K562 (cell line): ENCODE data around the gene OR2T10. TPM values are rescaled to one million over a fixed set of nuclear protein-coding genes. Genes with fewer than 3 reads are reported as not detected.

Experiments used
- BRF1 ChIP-seq: IDR thresholded peaks from 3 replicates; pipeline ENCODE4 v1.6.1; 2011; ENCODE audit warnings: borderline replicate concordance, mild to moderate bottlenecking; ENCODE audit not compliant: insufficient read length; ENCODE audit errors: extremely low read depth
- NFE2 ChIP-seq: IDR thresholded peaks from 2 replicates; pipeline ENCODE4 v1.6.1; 2014; ENCODE audit warnings: antibody characterized with exemption, low read depth
- NR4A1 ChIP-seq, 2 experiments: fragments of 250-450 bp in 1 of 2; fragments of 450-650 bp in 1 of 2; sonication (Bioruptor Pico) in 1 of 2; IDR thresholded peaks; 2 replicates each; pipeline versions ENCODE4 v1.4.0 to v1.6.1; 2016 to 2020; ENCODE audit warnings: mild to moderate bottlenecking in 2 of 2, missing compliant biosample characterization in 1 of 2, missing genetic modification characterization in 1 of 2, moderate library complexity in 1 of 2
- PHB ChIP-seq: fragments of 250-450 bp; sonication (Bioruptor Pico); IDR thresholded peaks from 2 replicates; pipeline ENCODE4 v1.5.0; 2021
- PRMT5 ChIP-seq: sonication (generic); formaldehyde crosslinking; IDR thresholded peaks from 2 replicates; pipeline ENCODE4 v1.5.0; 2020; ENCODE audit warnings: missing genetic modification reagents
- SRSF9 ChIP-seq: fragments of 200-400 bp; formaldehyde crosslinking; IDR thresholded peaks from 2 replicates; pipeline ENCODE4 v1.6.1; 2017; ENCODE audit warnings: low read depth, low read length, borderline replicate concordance
- TCF7 ChIP-seq: sonication (generic); IDR thresholded peaks from 2 replicates; pipeline ENCODE4 v1.6.1; 2016; ENCODE audit warnings: antibody characterized with exemption, borderline replicate concordance
- ZNF133 ChIP-seq: fragments of 250-450 bp; sonication (Bioruptor Pico); IDR thresholded peaks from 2 replicates; pipeline ENCODE4 v1.4.0; 2020; ENCODE audit warnings: mild to moderate bottlenecking
- ZNF592 ChIP-seq: fragments of 450-650 bp; IDR thresholded peaks from 2 replicates; pipeline ENCODE4 v1.6.1; 2017; ENCODE audit warnings: antibody characterized with exemption, mild to moderate bottlenecking
- ZNF695 ChIP-seq: fragments of 450-650 bp; formaldehyde crosslinking; IDR thresholded peaks from 2 replicates; pipeline ENCODE4 v1.4.0; 2020; ENCODE audit warnings: mild to moderate bottlenecking, moderate library complexity
- polyA plus RNA-seq, 8 experiments: library from polyadenylated mRNA; depleted of rRNA in 4 of 8; stranded (reverse) in 5 of 8; unstranded in 3 of 8; fragments of >200 nt; fragmentation: Nextera tagmentation in 2 of 8; fragmentation: Illumina TruSeq in 1 of 8; extraction: Ambion mirVana in 2 of 8; extraction: Trizol in 1 of 8; gene quantifications; 2 replicates each; pipeline versions ENCODE4 v1.2.1 to v1.2.3, GENCODE V29; 2011 to 2014; ENCODE audit warnings: inconsistent platforms in 1 of 8, missing spikeins in 1 of 8
- total RNA-seq, 7 experiments: library from RNA; depleted of rRNA in 6 of 7; stranded (reverse); fragments of >200 nt in 6 of 7; fragmentation: Illumina TruSeq in 2 of 7; extraction: Trizol in 2 of 7; gene quantifications; 2 replicates each; pipeline versions ENCODE4 v1.2.1 to v1.2.3, GENCODE V29; 2011 to 2021; ENCODE audit warnings: low replicate concordance in 1 of 7

Gene OR2T10
- total and polyA plus RNA-seq, 9 of the 15 experiments (the other 6 are each of a cell fraction or from before 2014, with no cell fraction given): not detected

- TF ChIP-seq NR4A1 (CRISPR knock-in tag; IDR thresholded peaks at IDR 0.05) (no peak), NR4A1 (tag; IDR thresholded peaks at IDR 0.05) (no peak), PRMT5 (CRISPR knock-in tag) (no peak), TCF7 (no peak), ZNF695 (CRISPR knock-in tag) (no peak), SRSF9 (no peak), NFE2 (no peak), BRF1 (no peak), ZNF133 (CRISPR knock-in tag) (no peak), PHB (CRISPR knock-in tag) (no peak), ZNF592 (no peak)
Measured at GRCh38 chr1:248630551-248630950, 33.1 kb upstream of the OR2T10 start (continued).
